AG10803 (cell line): ENCODE results near the gene C14orf39.
A peak's percentile ranks its signal among the peaks of the same experiment; 100 is the strongest.
"Not testable (repeated sequence)": the region's sequence is repeated elsewhere in the genome, so short reads cannot be mapped to it uniquely, and the experiment has no call there.

Experiments used
- DNase-seq: peaks from one replicate; pipeline ENCODE4 v3.0.0; 2010; ENCODE audit warnings: low read depth
- H3K4me3 ChIP-seq: 2 replicates; pipeline ENCODE4 v1.5.1; 2011; ENCODE audit warnings: mild to moderate bottlenecking, low read length, control low read depth
- CTCF ChIP-seq: conservative IDR thresholded peaks from 2 replicates; pipeline ENCODE4 v1.5.1; 2011; ENCODE audit warnings: mild to moderate bottlenecking, low read length, control low read depth, inconsistent platforms

Gene C14orf39

GRCh38 chr14:60488175-60488574 is 2.3 kb upstream of the C14orf39 start:
- TF ChIP-seq CTCF: peak; percentile 21; the same call in 1 of the 2 replicates
- no peak for DNase-seq

GRCh38 chr14:60487211-60487610 is 1.3 kb upstream of the C14orf39 start:
- DNase-seq: no peak
- TF ChIP-seq CTCF: no peak
- no peak overlapping the region for H3K4me3 ChIP-seq

More at GRCh38 chr14:60488175-60488574, 2.3 kb upstream of the C14orf39 start:
- H3K4me3 ChIP-seq: no peak overlapping the region

GRCh38 chr14:60485057-60485597 is 736 bp downstream of the C14orf39 start:
- H3K4me3 ChIP-seq: no peak overlapping the region

GRCh38 chr14:60482743-60483142 is 3.1 kb downstream of the C14orf39 start:
- DNase-seq: no peak
- TF ChIP-seq CTCF: no peak

More at GRCh38 chr14:60485057-60485597, 736 bp downstream of the C14orf39 start:
- no peak for TF ChIP-seq CTCF
- DNase-seq: no peak

GRCh38 chr14:60480248-60480647 is 5.6 kb downstream of the C14orf39 start:
- H3K4me3 ChIP-seq, DNase-seq: not testable (repeated sequence)

More at GRCh38 chr14:60482743-60483142, 3.1 kb downstream of the C14orf39 start:
- H3K4me3 ChIP-seq: no peak overlapping the region

GRCh38 chr14:60455875-60456274 is 30.0 kb downstream of the C14orf39 start:
- DNase-seq: no peak
- TF ChIP-seq CTCF: no peak
- H3K4me3 ChIP-seq: no peak overlapping the region

GRCh38 chr14:60430276-60430675 is 55.6 kb downstream of the C14orf39 start:
- TF ChIP-seq CTCF: no peak
- H3K4me3 ChIP-seq: no peak overlapping the region
- no peak for DNase-seq
